ENCODE results near the gene TAF7. TPM values are rescaled to one million over a fixed set of nuclear protein-coding genes. Genes with fewer than 3 reads are reported as not detected.

TAF7 gene
- total and polyA plus RNA-seq, 8 donors = 22.0 to 89.8 (median 40.0) TPM

DNA sequence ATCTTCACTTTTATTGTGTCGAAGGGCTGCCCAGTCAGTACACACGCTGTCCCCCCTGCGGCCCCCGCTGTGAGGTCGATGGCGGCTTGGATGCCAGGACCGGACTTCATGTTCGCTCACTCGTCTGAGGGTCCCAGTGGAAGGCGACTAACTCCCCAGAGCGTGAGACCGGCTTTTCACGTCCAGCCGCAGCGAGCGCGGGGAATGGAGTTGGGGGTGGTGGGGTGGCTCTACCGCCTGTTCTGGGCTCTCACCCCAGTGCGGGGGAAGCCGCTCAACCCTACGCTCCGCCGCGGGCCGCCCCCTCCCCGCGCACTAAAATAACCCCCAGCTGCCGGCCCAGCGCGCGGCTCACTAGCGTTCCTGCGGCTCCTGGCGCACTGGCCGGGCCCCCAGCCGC is 16.8 kb downstream of the TAF7 start, which contains the start of gene SLC25A2:
Gene SLC25A2 (minus strand): TSS at position 294 of the 400 bp plus-strand sequence. CDS start 184 bp downstream, at position 110.
- Histone ChIP-seq H3K9me3 (peaks cover 49 to 100% (median 92%) of the 10 kb centered on the region in 4 donors), H3K36me3 (peaks cover 0 to 32% (median 4%) of the 10 kb centered on the region in 4 donors), H3K4me3 (no peak within 1 kb of the TSS), H3K27me3 (no peaks in the 10 kb centered on the region), H3K4me1 (no peaks in the 10 kb centered on the region), H3K27ac (no peak within 1 kb of the TSS)
- TF ChIP-seq POLR2AphosphoS5 (IDR thresholded peaks at IDR 0.05) = no peak
- TF ChIP-seq POLR2A (IDR thresholded peaks at IDR 0.05) = no peak
- TF ChIP-seq, protein P1, sequence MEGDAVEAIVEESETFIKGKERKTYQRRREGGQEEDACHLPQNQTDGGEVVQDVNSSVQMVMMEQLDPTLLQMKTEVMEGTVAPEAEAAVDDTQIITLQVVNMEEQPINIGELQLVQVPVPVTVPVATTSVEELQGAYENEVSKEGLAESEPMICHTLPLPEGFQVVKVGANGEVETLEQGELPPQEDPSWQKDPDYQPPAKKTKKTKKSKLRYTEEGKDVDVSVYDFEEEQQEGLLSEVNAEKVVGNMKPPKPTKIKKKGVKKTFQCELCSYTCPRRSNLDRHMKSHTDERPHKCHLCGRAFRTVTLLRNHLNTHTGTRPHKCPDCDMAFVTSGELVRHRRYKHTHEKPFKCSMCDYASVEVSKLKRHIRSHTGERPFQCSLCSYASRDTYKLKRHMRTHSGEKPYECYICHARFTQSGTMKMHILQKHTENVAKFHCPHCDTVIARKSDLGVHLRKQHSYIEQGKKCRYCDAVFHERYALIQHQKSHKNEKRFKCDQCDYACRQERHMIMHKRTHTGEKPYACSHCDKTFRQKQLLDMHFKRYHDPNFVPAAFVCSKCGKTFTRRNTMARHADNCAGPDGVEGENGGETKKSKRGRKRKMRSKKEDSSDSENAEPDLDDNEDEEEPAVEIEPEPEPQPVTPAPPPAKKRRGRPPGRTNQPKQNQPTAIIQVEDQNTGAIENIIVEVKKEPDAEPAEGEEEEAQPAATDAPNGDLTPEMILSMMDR (IDR thresholded peaks at IDR 0.05) = no peak
- no peak for DNase-seq
- WGBS, 5 donors = 47 to 65% (median 57%) methylated on average over 20 to 36 of the region's 36 CpGs
- intact Hi-C loops (cut with DNase I; ENCODE audit: low total_unique reads) = no loop called here

DNA sequence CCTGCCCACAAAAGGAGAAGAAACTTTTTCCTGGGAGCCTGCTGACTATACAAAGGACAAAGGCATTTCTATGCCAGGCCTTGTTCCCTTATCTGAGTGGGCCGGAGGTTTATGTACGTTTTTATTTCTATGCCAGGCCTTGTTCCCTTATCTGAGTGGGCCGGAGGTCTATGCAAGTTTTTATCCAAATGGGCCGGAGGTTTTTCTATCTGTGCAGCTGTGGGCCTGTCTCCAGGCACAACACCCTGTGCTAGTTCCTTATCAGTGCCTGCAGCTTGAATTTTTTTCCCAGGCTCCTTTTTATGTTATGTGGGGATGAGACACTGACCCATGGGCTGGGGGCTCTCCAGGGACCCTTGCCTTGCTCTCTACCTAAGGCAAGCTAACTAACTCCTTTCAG is 22.2 kb downstream of the TAF7 start:
- WGBS, 5 donors = 34 to 66% (median 58%) methylated on average over 4 of the region's 4 CpGs

DNA sequence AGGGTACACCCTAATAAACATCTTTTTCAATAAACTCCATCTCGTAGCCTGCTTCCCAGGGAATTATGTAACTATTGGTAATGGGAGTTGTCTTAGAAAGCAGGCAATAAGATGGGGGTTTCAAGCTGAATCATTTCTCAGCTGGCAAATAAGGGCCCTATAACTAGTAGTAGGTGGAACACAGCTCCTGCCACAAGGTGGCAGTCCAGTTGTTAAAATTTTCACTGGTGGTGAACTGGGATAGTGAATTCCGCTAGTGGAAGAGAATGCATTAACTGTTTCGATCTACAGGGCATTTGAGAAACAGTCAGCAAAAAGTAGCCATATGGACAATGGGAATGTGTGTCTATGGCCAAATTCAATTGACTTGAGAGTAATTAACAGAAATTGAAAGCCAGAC is 47.7 kb downstream of the TAF7 start:
- Histone ChIP-seq H3K4me1 (no peaks in the 10 kb centered on the region), H3K9me3 (peaks cover 64 to 100% (median 97%) of the 10 kb centered on the region in 4 donors), H3K27me3 (no peaks in the 10 kb centered on the region), H3K36me3 (peaks cover 0 to 45% (median 6%) of the 10 kb centered on the region in 4 donors), H3K27ac (no peak overlapping the region), H3K4me3 (no peak overlapping the region)
- intact Hi-C loops (cut with DNase I; ENCODE audit: low total_unique reads) = no loop called here
- TF ChIP-seq POLR2AphosphoS5 (IDR thresholded peaks at IDR 0.05) = no peak
- no peak for TF ChIP-seq EP300 (IDR thresholded peaks at IDR 0.05)
- TF ChIP-seq, protein P1 (IDR thresholded peaks at IDR 0.05) = no peak
- TF ChIP-seq POLR2A (IDR thresholded peaks at IDR 0.05) = no peak
- no peak for DNase-seq
- 53 to 66% (median 64%) methylated on average over 3 of the region's 3 CpGs for WGBS, 5 donors

More for the DNA sequence above, 22.2 kb downstream of the TAF7 start:
- peaks cover 0 to 48% (median 12%) of the 10 kb centered on the region in 4 donors for H3K36me3 ChIP-seq
- no peaks in the 10 kb centered on the region for H3K4me1 ChIP-seq
- peak in 1 of 2 donors; percentile 26 for DNase-seq
- intact Hi-C loops (cut with DNase I; ENCODE audit: low total_unique reads) = no loop called here
- H3K27me3 ChIP-seq = no peaks in the 10 kb centered on the region
- no peak overlapping the region for H3K4me3 ChIP-seq
- no peak overlapping the region for H3K27ac ChIP-seq
- peaks cover 51 to 99% (median 87%) of the 10 kb centered on the region in 4 donors for H3K9me3 ChIP-seq
- TF ChIP-seq POLR2AphosphoS5 (IDR thresholded peaks at IDR 0.05) = no peak
- no peak for TF ChIP-seq EP300 (IDR thresholded peaks at IDR 0.05)
- no peak for TF ChIP-seq POLR2A (IDR thresholded peaks at IDR 0.05)
- TF ChIP-seq, protein P1 (IDR thresholded peaks at IDR 0.05) = no peak

DNA sequence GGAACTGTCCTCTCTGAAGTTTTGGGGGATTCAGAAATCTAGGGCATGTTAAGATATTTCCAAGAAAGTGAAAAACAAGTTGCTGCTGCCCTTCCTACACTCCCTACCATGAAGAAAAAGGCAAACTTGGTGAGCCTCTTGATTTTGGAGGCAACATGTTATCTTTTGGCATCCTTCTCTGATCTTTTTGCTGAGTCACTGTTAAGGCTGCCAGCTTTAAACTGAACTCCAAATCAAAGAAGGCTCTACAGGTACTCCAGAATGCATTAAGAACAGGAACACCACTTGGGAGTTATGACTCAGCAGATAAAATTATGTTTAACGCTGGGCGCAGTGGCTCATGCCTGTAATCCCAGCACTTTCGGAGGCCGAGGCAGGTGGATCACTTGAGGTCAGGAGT is 51.4 kb downstream of the TAF7 start:
- 93 to 100% (median 96%) methylated on average over 4 of the region's 4 CpGs for WGBS, 5 donors

More for the DNA sequence above, 51.4 kb downstream of the TAF7 start:
- no peak for DNase-seq
- H3K4me1 ChIP-seq = no peaks in the 10 kb centered on the region
- H3K27ac ChIP-seq = no peak overlapping the region
- peaks cover 83 to 100% (median 99%) of the 10 kb centered on the region in 4 donors for H3K9me3 ChIP-seq
- H3K4me3 ChIP-seq = no peak overlapping the region
- TF ChIP-seq POLR2A (IDR thresholded peaks at IDR 0.05) (no peak), POLR2AphosphoS5 (IDR thresholded peaks at IDR 0.05) (no peak), EP300 (IDR thresholded peaks at IDR 0.05) (no peak)
- TF ChIP-seq, protein P1 (IDR thresholded peaks at IDR 0.05) = no peak
- H3K27me3 ChIP-seq = no peaks in the 10 kb centered on the region
- H3K36me3 ChIP-seq = peaks cover 0 to 39% (median 8%) of the 10 kb centered on the region in 4 donors
- intact Hi-C loops (cut with DNase I; ENCODE audit: low total_unique reads) = no loop called here

Other genes starting within 250 kb of the TAF7 start
Only the 30 nearest of the 38 such genes appear.
- 1 to 10 TPM in 1 of 5 donors, under 1 TPM in 1, not detected in 3; 0.72 to 1.8 TPM for gene PCDHB7, start 148.1 kb downstream of the TAF7 start, total RNA-seq
- under 1 TPM in 1 of 3 donors, not detected in 2; 0.10 TPM for gene PCDHB7, start 148.1 kb downstream of the TAF7 start, polyA plus RNA-seq
- 1 to 10 TPM in 1 of 5 donors, under 1 TPM in 1, not detected in 3; 0.58 to 1.7 TPM for gene PCDHB8, start 143.0 kb downstream of the TAF7 start, total RNA-seq
- gene PCDHB8, start 143.0 kb downstream of the TAF7 start, polyA plus RNA-seq = not detected
- gene PCDHB16, start 138.4 kb downstream of the TAF7 start, total RNA-seq = 1 to 10 TPM in 3 of 5 donors, under 1 TPM in 2; 0.45 to 1.7 (median 1.2) TPM
- under 1 TPM in 2 of 3 donors, not detected in 1; 0.12 to 0.20 TPM for gene PCDHB16, start 138.4 kb downstream of the TAF7 start, polyA plus RNA-seq
- gene PCDHB9, start 133.6 kb downstream of the TAF7 start, total RNA-seq = under 1 TPM in 3 of 5 donors, not detected in 2; 0.14 to 0.92 (median 0.45) TPM
- under 1 TPM in 2 of 3 donors, not detected in 1; 0.08 to 0.19 TPM for gene PCDHB9, start 133.6 kb downstream of the TAF7 start, polyA plus RNA-seq
- gene PCDHB10, start 128.4 kb downstream of the TAF7 start, total RNA-seq = 10 to 100 TPM in 1 of 5 donors, 1 to 10 TPM in 3, under 1 TPM in 1; 0.58 to 18.3 (median 2.3) TPM
- gene PCDHB10, start 128.4 kb downstream of the TAF7 start, polyA plus RNA-seq = under 1 TPM; 0.12 to 0.40 (median 0.15) TPM
- 1 to 10 TPM in 2 of 5 donors, under 1 TPM in 1, not detected in 2; 0.87 to 4.4 (median 1.3) TPM for gene PCDHB11, start 121.2 kb downstream of the TAF7 start, total RNA-seq
- gene PCDHB11, start 121.2 kb downstream of the TAF7 start, polyA plus RNA-seq = 1 to 10 TPM in 1 of 3 donors, under 1 TPM in 2; 0.12 to 1.1 (median 0.30) TPM
- gene PCDHB12, start 112.1 kb downstream of the TAF7 start, total RNA-seq = 1 to 10 TPM in 4 of 5 donors, not detected in 1; 1.2 to 8.5 (median 2.9) TPM
- under 1 TPM; 0.19 to 0.31 (median 0.28) TPM for gene PCDHB12, start 112.1 kb downstream of the TAF7 start, polyA plus RNA-seq
- gene PCDHB13, start 106.9 kb downstream of the TAF7 start, total RNA-seq = 10 to 100 TPM in 1 of 5 donors, 1 to 10 TPM in 2, under 1 TPM in 2; under 0.01 to 28.1 (median 3.1) TPM
- gene PCDHB13, start 106.9 kb downstream of the TAF7 start, polyA plus RNA-seq = under 1 TPM in 2 of 3 donors, not detected in 1; 0.12 to 0.28 TPM
- 1 to 10 TPM in 4 of 5 donors, not detected in 1; 1.3 to 6.4 (median 3.6) TPM for gene PCDHB14, start 97.4 kb downstream of the TAF7 start, total RNA-seq
- 1 to 10 TPM in 1 of 3 donors, under 1 TPM in 2; 0.31 to 1.1 (median 0.44) TPM for gene PCDHB14, start 97.4 kb downstream of the TAF7 start, polyA plus RNA-seq
- gene PCDHB15, start 75.4 kb downstream of the TAF7 start, total RNA-seq = 1 to 10 TPM in 2 of 5 donors, under 1 TPM in 1, not detected in 2; 0.58 to 6.6 (median 2.2) TPM
- 1 to 10 TPM in 1 of 3 donors, under 1 TPM in 2; 0.44 to 1.2 (median 0.73) TPM for gene PCDHB15, start 75.4 kb downstream of the TAF7 start, polyA plus RNA-seq
- 1 to 10 TPM in 1 of 5 donors, under 1 TPM in 1, not detected in 3; 0.43 to 4.8 TPM for gene SLC25A2, start 16.7 kb downstream of the TAF7 start, total RNA-seq
- gene SLC25A2, start 16.7 kb downstream of the TAF7 start, polyA plus RNA-seq = not detected
- under 1 TPM in 1 of 5 donors, not detected in 4; 0.18 TPM for gene PCDHGA1, start 9.7 kb upstream of the TAF7 start, total RNA-seq
- gene PCDHGA1, start 9.7 kb upstream of the TAF7 start, polyA plus RNA-seq = under 1 TPM in 1 of 3 donors, not detected in 2; 0.13 TPM
- gene PCDHGA2, start 18.0 kb upstream of the TAF7 start, total RNA-seq = 1 to 10 TPM; 1.2 to 3.5 (median 2.0) TPM
- under 1 TPM; 0.06 to 0.31 (median 0.18) TPM for gene PCDHGA2, start 18.0 kb upstream of the TAF7 start, polyA plus RNA-seq
- gene PCDHGA3, start 23.0 kb upstream of the TAF7 start, total RNA-seq = 1 to 10 TPM in 3 of 5 donors, under 1 TPM in 1, not detected in 1; 0.58 to 6.7 (median 1.4) TPM
- gene PCDHGA3, start 23.0 kb upstream of the TAF7 start, polyA plus RNA-seq = under 1 TPM in 1 of 3 donors, not detected in 2; 0.08 TPM
- gene PCDHGB1, start 29.3 kb upstream of the TAF7 start, total RNA-seq = 1 to 10 TPM in 1 of 5 donors, under 1 TPM in 3, not detected in 1; under 0.01 to 1.2 (median 0.68) TPM
- under 1 TPM in 1 of 3 donors, not detected in 2; 0.03 TPM for gene PCDHGB1, start 29.3 kb upstream of the TAF7 start, polyA plus RNA-seq
- gene PCDHGA4, start 34.2 kb upstream of the TAF7 start, total RNA-seq = 1 to 10 TPM in 4 of 5 donors, under 1 TPM in 1; 0.29 to 9.3 (median 2.4) TPM
- under 1 TPM in 1 of 3 donors, not detected in 2; 0.08 TPM for gene PCDHGA4, start 34.2 kb upstream of the TAF7 start, polyA plus RNA-seq
- gene PCDHGB2, start 39.2 kb upstream of the TAF7 start, total RNA-seq = 10 to 100 TPM in 1 of 5 donors, 1 to 10 TPM in 3, not detected in 1; 2.5 to 10.7 (median 8.1) TPM
- gene PCDHGB2, start 39.2 kb upstream of the TAF7 start, polyA plus RNA-seq = under 1 TPM in 1 of 3 donors, not detected in 2; 0.10 TPM
- 1 to 10 TPM in 4 of 5 donors, not detected in 1; 2.3 to 6.7 (median 3.6) TPM for gene PCDHGA5, start 43.4 kb upstream of the TAF7 start, total RNA-seq
- under 1 TPM in 1 of 3 donors, not detected in 2; 0.15 TPM for gene PCDHGA5, start 43.4 kb upstream of the TAF7 start, polyA plus RNA-seq
- gene PCDHGB3, start 49.5 kb upstream of the TAF7 start, total RNA-seq = 1 to 10 TPM in 4 of 5 donors, under 1 TPM in 1; 0.87 to 8.8 (median 3.8) TPM
- under 1 TPM in 2 of 3 donors, not detected in 1; 0.06 to 0.08 TPM for gene PCDHGB3, start 49.5 kb upstream of the TAF7 start, polyA plus RNA-seq
- gene PCDHGA6, start 53.1 kb upstream of the TAF7 start, total RNA-seq = 1 to 10 TPM in 3 of 5 donors, under 1 TPM in 2; 0.29 to 4.4 (median 1.8) TPM
- under 1 TPM in 2 of 3 donors, not detected in 1; 0.06 to 0.38 TPM for gene PCDHGA6, start 53.1 kb upstream of the TAF7 start, polyA plus RNA-seq
- gene PCDHGA7, start 62.0 kb upstream of the TAF7 start, total RNA-seq = 10 to 100 TPM in 1 of 5 donors, 1 to 10 TPM in 2, under 1 TPM in 1, not detected in 1; 0.87 to 29.0 (median 2.7) TPM
- gene PCDHGA7, start 62.0 kb upstream of the TAF7 start, polyA plus RNA-seq = under 1 TPM in 2 of 3 donors, not detected in 1; 0.06 to 0.30 TPM
- gene PCDHGB4, start 66.9 kb upstream of the TAF7 start, total RNA-seq = 10 to 100 TPM in 1 of 5 donors, 1 to 10 TPM in 2, under 1 TPM in 2; 0.29 to 12.1 (median 1.2) TPM
- gene PCDHGB4, start 66.9 kb upstream of the TAF7 start, polyA plus RNA-seq = under 1 TPM in 2 of 3 donors, not detected in 1; 0.12 to 0.45 TPM
- 10 to 100 TPM in 1 of 5 donors, 1 to 10 TPM in 2, under 1 TPM in 2; under 0.01 to 12.5 (median 1.2) TPM for gene PCDHGA8, start 71.8 kb upstream of the TAF7 start, total RNA-seq
- under 1 TPM in 2 of 3 donors, not detected in 1; 0.06 to 0.08 TPM for gene PCDHGA8, start 71.8 kb upstream of the TAF7 start, polyA plus RNA-seq
- gene PCDHGB5, start 77.2 kb upstream of the TAF7 start, total RNA-seq = 10 to 100 TPM in 2 of 5 donors, 1 to 10 TPM in 3; 1.8 to 16.8 (median 4.2) TPM
- under 1 TPM in 2 of 3 donors, not detected in 1; 0.35 to 0.75 TPM for gene PCDHGB5, start 77.2 kb upstream of the TAF7 start, polyA plus RNA-seq
- gene PCDHGA9, start 82.0 kb upstream of the TAF7 start, total RNA-seq = 10 to 100 TPM in 1 of 5 donors, 1 to 10 TPM in 3, not detected in 1; 1.6 to 10.1 (median 3.2) TPM
- gene PCDHGA9, start 82.0 kb upstream of the TAF7 start, polyA plus RNA-seq = under 1 TPM in 2 of 3 donors, not detected in 1; 0.13 to 0.25 TPM
- gene PCDHGB6, start 87.2 kb upstream of the TAF7 start, total RNA-seq = 1 to 10 TPM in 3 of 5 donors, under 1 TPM in 1, not detected in 1; 0.29 to 6.2 (median 4.9) TPM
- gene PCDHGB6, start 87.2 kb upstream of the TAF7 start, polyA plus RNA-seq = under 1 TPM in 2 of 3 donors, not detected in 1; 0.31 to 0.50 TPM
- 1 to 10 TPM in 3 of 5 donors, under 1 TPM in 1, not detected in 1; 0.89 to 7.0 (median 4.5) TPM for gene PCDHGA10, start 92.2 kb upstream of the TAF7 start, total RNA-seq
- under 1 TPM; 0.15 to 0.65 (median 0.44) TPM for gene PCDHGA10, start 92.2 kb upstream of the TAF7 start, polyA plus RNA-seq
- gene PCDHGB7, start 96.9 kb upstream of the TAF7 start, total RNA-seq = 10 to 100 TPM in 3 of 5 donors, 1 to 10 TPM in 2; 3.6 to 19.3 (median 16.8) TPM
- gene PCDHGB7, start 96.9 kb upstream of the TAF7 start, polyA plus RNA-seq = under 1 TPM; 0.56 to 0.61 (median 0.58) TPM
- 10 to 100 TPM in 1 of 5 donors, 1 to 10 TPM in 3, under 1 TPM in 1; 0.45 to 15.2 (median 2.9) TPM for gene PCDHGA11, start 100.3 kb upstream of the TAF7 start, total RNA-seq
- under 1 TPM; 0.25 to 0.48 (median 0.31) TPM for gene PCDHGA11, start 100.3 kb upstream of the TAF7 start, polyA plus RNA-seq
- gene PCDHGA12, start 109.7 kb upstream of the TAF7 start, total RNA-seq = 1 to 10 TPM in 4 of 5 donors, under 1 TPM in 1; 0.58 to 7.4 (median 5.4) TPM
- under 1 TPM in 2 of 3 donors, not detected in 1; 0.12 to 0.20 TPM for gene PCDHGA12, start 109.7 kb upstream of the TAF7 start, polyA plus RNA-seq

Data from stomach (tissue), 9 donors.